MM.1S (cell line): ENCODE results near the gene LIME1.

Source experiments
- EZH2 ChIP-seq: fragments of 300-600 bp; sonication (generic); optimal IDR thresholded peaks from 2 replicates; pipeline ENCODE3; 2017; ENCODE audit warnings: low read depth, mild to moderate bottlenecking, antibody characterized with exemption, low read length, mixed read lengths
- TF ChIP-seq, protein P1 (sequence below): fragments of 300-600 bp; sonication (generic); IDR thresholded peaks from 2 replicates; pipeline ENCODE4 v1.5.1; 2016; ENCODE audit warnings: antibody characterized with exemption, low read length, mixed read lengths

DNA sequence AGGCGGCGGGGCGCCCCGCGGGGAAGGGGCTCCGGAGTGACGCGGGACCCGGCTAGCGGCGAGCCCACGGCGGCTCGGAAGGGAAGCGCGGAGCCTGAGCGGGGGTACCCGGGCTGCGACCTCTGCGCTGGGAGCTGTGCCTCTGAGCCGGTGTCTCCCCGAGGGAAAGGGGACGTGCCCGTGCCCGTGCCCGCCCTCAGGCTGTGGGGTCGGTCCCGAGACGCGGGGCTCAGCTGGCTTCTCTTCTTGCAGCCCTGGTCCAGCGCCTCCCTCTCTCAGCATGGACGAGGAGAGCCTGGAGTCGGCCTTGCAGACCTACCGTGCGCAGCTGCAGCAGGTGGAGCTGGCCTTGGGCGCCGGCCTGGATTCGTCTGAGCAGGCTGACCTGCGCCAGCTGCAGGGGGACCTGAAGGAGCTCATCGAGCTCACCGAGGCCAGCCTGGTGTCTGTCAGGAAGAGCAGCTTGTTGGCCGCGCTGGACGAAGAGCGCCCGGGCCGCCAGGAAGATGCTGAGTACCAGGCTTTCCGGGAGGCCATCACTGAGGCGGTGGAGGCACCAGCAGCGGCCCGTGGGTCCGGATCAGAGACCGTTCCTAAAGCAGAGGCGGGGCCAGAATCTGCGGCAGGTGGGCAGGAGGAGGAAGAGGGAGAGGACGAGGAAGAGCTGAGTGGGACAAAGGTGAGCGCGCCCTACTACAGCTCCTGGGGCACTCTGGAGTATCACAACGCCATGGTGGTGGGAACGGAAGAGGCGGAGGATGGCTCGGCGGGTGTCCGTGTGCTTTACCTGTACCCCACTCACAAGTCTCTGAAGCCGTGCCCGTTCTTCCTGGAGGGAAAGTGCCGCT, 27.9 kb upstream of the LIME1 start:
- TF ChIP-seq EZH2: no peak
- TF ChIP-seq, protein P1, sequence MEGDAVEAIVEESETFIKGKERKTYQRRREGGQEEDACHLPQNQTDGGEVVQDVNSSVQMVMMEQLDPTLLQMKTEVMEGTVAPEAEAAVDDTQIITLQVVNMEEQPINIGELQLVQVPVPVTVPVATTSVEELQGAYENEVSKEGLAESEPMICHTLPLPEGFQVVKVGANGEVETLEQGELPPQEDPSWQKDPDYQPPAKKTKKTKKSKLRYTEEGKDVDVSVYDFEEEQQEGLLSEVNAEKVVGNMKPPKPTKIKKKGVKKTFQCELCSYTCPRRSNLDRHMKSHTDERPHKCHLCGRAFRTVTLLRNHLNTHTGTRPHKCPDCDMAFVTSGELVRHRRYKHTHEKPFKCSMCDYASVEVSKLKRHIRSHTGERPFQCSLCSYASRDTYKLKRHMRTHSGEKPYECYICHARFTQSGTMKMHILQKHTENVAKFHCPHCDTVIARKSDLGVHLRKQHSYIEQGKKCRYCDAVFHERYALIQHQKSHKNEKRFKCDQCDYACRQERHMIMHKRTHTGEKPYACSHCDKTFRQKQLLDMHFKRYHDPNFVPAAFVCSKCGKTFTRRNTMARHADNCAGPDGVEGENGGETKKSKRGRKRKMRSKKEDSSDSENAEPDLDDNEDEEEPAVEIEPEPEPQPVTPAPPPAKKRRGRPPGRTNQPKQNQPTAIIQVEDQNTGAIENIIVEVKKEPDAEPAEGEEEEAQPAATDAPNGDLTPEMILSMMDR: no peak
